Kidney (tissue), 14 donors: ENCODE measurements around the gene MOGAT2. TPM values are rescaled to one million over a fixed set of nuclear protein-coding genes. Genes with fewer than 3 reads are reported as not detected.

ENCODE experiments used
- DNase-seq, 5 donors: peaks; one replicate each; pipeline ENCODE4 v3.0.0-alpha.2; 2013 to 2020
- FAIRE-seq: peaks from 2 replicates; lab custom pipeline; 2012; peaks lifted over from hg19 to GRCh38; lab: Jason Lieb, UNC
- H3K27ac ChIP-seq, 2 donors: one replicate each; pipeline ENCODE4 v1.7.0; 2013; ENCODE audit warnings: low read depth in 2 of 2, low read length in 2 of 2, inconsistent platforms in 1 of 2
- H3K27me3 ChIP-seq: one replicate; pipeline ENCODE4 v1.7.1; 2013; ENCODE audit warnings: low read length, inconsistent platforms; ENCODE audit not compliant: control insufficient read depth, insufficient read depth
- H3K36me3 ChIP-seq, 3 donors: one replicate each; pipeline versions ENCODE4 v1.7.0 to v1.7.1; 2013; ENCODE audit warnings: low read length in 3 of 3, control low read depth in 1 of 3, inconsistent platforms in 1 of 3; ENCODE audit not compliant: insufficient read depth in 3 of 3, control insufficient read depth in 2 of 3
- H3K4me1 ChIP-seq, 3 donors: one replicate each; pipeline versions ENCODE4 v1.7.0 to v1.7.1; 2013; ENCODE audit warnings: low read length in 3 of 3, inconsistent platforms in 1 of 3, low read depth in 1 of 3; ENCODE audit not compliant: control insufficient read depth in 2 of 3, insufficient read depth in 2 of 3
- H3K4me3 ChIP-seq, 3 donors: one replicate each; pipeline versions ENCODE4 v1.7.0 to v1.8.1; 2013; ENCODE audit warnings: low read length in 3 of 3, control low read depth in 1 of 3, inconsistent platforms in 1 of 3
- H3K9ac ChIP-seq, 3 donors: one replicate each; pipeline versions ENCODE4 v1.7.0 to v1.7.1; 2013; ENCODE audit warnings: low read length in 3 of 3, control low read depth in 1 of 3, inconsistent platforms in 1 of 3
- H3K9me3 ChIP-seq, 3 donors: one replicate each; pipeline versions ENCODE4 v1.7.0 to v1.7.1; 2013; ENCODE audit warnings: low read length in 3 of 3, control low read depth in 1 of 3, inconsistent platforms in 1 of 3; ENCODE audit not compliant: control insufficient read depth in 2 of 3, insufficient read depth in 1 of 3
- CTCF ChIP-seq: IDR thresholded peaks from 3 replicates; pipeline ENCODE4 v1.5.1; 2012; ENCODE audit warnings: mild to moderate bottlenecking, moderate library complexity, borderline replicate concordance; ENCODE audit not compliant: insufficient read depth; ENCODE audit errors: extremely low read depth
- intact Hi-C: fragments of 100-400 bp; cut with DNase I; formaldehyde crosslinking; loops from one replicate; pipeline ENCODE4 v1.11.1; 2022
- polyA plus RNA-seq: library from polyadenylated mRNA; stranded (reverse); fragments of 350-450 nt; fragmentation: Illumina TruSeq; extraction: RNeasy Lipid Tissue Mini Kit (QIAGEN cat#74804); gene quantifications from one replicate; pipeline ENCODE4 v1.2.3, GENCODE V29; 2014; ENCODE audit warnings: low read depth, low replicate concordance; ENCODE audit not compliant: insufficient read depth
- total RNA-seq: library from RNA; stranded (reverse); fragmentation: NEBNext Ultra II Directional; extraction: Animal tissue kit (Norgen Biotek cat#: 25700); gene quantifications from one replicate; pipeline ENCODE4 v1.2.1, GENCODE V29; 2021
- donor health status: control.
- donor health status: control.
- donor health status: control.
- donor health status: control.
- donor health status: control.
- donor health status: DM: yes; HTN: yes; CAD: no.
- donor health status: Normal renal cell carcinoma (clear cell type).

The MOGAT2 gene
- total and polyA plus RNA-seq, 2 donors from 2014 or later = 1.1 TPM; not detected in 1

GRCh38 chr11:75718419-75719339 is 1.0 kb downstream of the MOGAT2 start:
- no peak for FAIRE-seq
- TF ChIP-seq CTCF = no peak

GRCh38 chr11:75719340-75720239 is 2.0 kb downstream of the MOGAT2 start:
- no peak for FAIRE-seq

More at GRCh38 chr11:75718419-75719339, 1.0 kb downstream of the MOGAT2 start:
- Histone ChIP-seq H3K4me3 (no peak overlapping the region), H3K9ac (no peak overlapping the region), H3K4me1 (peaks cover 0 to 4% (median 0%) of the 10 kb centered on the region in 3 donors), H3K27me3 (no peaks in the 10 kb centered on the region), H3K9me3 (no peaks in the 10 kb centered on the region), H3K27ac (no peak overlapping the region), H3K36me3 (no peaks in the 10 kb centered on the region)
- peak in 1 of 5 donors; percentile 26 for DNase-seq
- intact Hi-C loops = no loop called here

GRCh38 chr11:75720639-75721038 is 3.0 kb downstream of the MOGAT2 start:
- H3K9ac ChIP-seq = no peak overlapping the region
- H3K9me3 ChIP-seq = no peaks in the 10 kb centered on the region
- peaks cover 0 to 4% (median 0%) of the 10 kb centered on the region in 3 donors for H3K4me1 ChIP-seq
- no peak for DNase-seq
- FAIRE-seq = no peak
- H3K27me3 ChIP-seq = no peaks in the 10 kb centered on the region
- intact Hi-C loops = no loop called here
- no peak for TF ChIP-seq CTCF
- H3K4me3 ChIP-seq = peak overlapping the region in 1 of 3 donors; percentile 17
- H3K36me3 ChIP-seq = no peaks in the 10 kb centered on the region
- no peak overlapping the region for H3K27ac ChIP-seq

More at GRCh38 chr11:75719340-75720239, 2.0 kb downstream of the MOGAT2 start:
- no peaks in the 10 kb centered on the region for H3K36me3 ChIP-seq
- H3K27me3 ChIP-seq = no peaks in the 10 kb centered on the region
- peaks cover 0 to 4% (median 0%) of the 10 kb centered on the region in 3 donors for H3K4me1 ChIP-seq
- peak in 1 of 5 donors; percentile 10 for DNase-seq
- peak overlapping the region in 1 of 3 donors; percentile 17 for H3K4me3 ChIP-seq
- H3K9ac ChIP-seq = no peak overlapping the region
- no peaks in the 10 kb centered on the region for H3K9me3 ChIP-seq
- no peak overlapping the region for H3K27ac ChIP-seq
- TF ChIP-seq CTCF = no peak
- intact Hi-C loops = no loop called here
